Uterus (tissue), 2 donors: ENCODE data around the gene TEK.

ENCODE experiments used
- CTCF ChIP-seq, 4 experiments: fragments of 200-600 bp in 2 of 4; fragments of 450-650 bp in 2 of 4; sonication (generic) in 2 of 4; IDR thresholded peaks; one replicate each; pipeline ENCODE4 v1.5.1; 2016 to 2019; ENCODE audit warnings: antibody characterized with exemption in 4 of 4, mild to moderate bottlenecking in 2 of 4, moderate library complexity in 1 of 4
- POLR2A ChIP-seq, 2 donors: fragments of 450-650 bp; IDR thresholded peaks; one replicate each; pipeline ENCODE4 v1.6.1; 2016; ENCODE audit warnings: antibody characterized with exemption in 2 of 2, mild to moderate bottlenecking in 1 of 2, moderate library complexity in 1 of 2

DNA sequence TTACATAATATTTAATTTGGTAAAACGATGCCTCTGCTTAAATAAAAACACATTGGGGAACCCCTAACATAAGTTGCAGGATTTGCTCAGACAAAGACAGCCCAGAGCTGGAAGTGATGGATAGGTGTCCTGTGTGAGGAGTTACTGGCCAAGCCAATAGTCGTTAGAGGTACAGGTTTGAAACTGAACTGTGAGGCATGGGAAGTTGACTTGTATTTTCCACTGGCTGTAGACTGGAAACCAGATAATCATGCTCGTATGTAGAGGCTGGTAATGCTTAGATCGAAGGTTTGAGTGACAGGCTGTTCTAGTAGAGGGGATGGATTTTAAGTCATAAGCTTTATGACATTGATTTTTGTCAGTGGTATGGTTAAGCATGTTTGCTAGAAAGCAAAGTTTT, 24.8 kb downstream of the TEK start:
- TF ChIP-seq CTCF (IDR thresholded peaks at IDR 0.05) (no peak), POLR2A (IDR thresholded peaks at IDR 0.05) (no peak)
